ENCODE data around the gene RASSF8.

Gene RASSF8

DNA sequence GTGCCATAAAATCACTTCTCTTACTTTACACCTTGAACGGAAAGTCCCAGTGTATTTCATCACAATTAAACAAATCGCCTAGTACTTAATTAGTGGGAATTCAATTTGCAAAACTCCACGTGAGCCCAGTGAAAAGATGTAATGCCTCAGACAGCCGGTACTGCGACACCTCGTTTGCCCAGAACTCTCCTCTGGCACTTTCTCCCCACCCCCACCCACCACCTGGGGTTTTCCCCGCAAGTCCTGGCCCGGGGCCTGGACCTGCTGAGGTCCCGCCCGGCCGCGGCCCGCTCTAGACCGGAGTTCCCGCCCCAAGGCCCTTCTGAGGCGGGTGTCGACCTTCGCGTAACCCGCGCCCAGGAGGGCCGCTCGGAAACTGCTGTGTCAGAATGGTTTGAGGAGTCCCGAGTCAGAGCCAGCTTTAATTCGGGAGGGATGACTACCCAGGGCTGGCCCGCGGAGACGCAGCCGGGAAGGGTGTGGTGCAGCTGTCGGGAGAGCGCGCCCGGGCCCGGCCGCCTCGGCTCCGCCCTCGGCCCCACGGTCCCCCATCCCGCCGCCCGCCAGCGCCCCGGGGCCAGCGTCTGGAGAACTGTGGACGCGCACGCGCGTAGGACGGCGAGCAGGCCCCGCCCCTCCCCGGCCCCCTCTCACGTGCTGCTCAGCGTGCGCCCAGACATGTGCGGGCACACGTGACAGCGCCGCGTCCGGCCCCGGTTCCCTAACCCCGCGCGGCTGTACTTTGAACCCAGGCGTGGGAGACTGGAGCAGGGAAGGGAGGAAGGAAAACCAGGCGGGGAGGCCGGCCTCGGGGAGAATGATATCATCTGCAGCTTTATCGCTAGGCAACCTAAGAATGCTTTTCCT, 155.6 kb downstream of the RASSF8 start:
- DNase-seq = peak; percentile 87

GRCh38 chr12:26114720-26115401, 156.4 kb downstream of the RASSF8 start:
- no peak for DNase-seq

DNA sequence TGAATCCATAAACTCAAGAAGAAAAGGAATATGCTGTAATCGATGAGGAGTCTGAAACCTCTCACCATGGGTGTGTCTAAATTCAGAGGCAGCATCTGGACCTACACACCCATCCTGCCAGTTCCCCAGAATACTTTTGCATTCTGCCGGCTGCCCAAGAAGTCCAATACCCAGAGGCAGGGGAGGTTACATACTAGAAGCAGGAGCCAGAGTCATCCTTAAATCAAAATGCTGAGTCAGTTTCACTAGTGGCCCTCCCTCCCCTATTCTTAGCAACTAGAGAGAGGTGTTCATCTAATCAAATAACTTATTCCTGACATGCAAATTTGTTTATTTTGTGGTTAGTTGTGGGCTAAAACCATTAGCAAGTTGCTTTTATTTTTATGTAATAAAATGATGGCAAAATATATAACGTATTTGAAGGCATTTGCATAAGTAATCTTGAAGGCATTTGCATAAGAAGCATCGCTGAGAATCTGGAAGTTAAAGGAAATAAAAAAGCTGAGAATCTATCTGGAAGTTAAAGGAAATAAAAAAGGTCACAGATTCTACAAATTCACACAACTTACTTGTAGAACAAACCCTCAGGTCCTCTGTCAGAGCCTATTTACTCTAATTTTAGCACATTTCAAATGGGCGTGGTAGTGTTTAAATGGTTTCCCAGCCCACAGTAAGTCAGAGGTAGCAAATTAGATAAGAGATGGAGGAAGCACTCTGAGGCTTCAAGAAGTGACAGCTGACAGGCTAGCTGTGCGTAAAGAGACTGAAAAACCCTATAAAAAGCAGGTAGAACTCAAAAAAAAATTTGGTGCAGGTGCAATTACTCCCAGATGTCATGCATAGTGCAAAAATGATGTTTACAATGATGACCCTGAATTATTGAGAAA, 158.6 kb downstream of the RASSF8 start:
- peak; percentile 51 for DNase-seq

GRCh38 chr12:26118308-26118707, 159.8 kb downstream of the RASSF8 start:
- DNase-seq = no peak

- DNase-seq = peak; percentile 74
Observed at GRCh38 chr12:26119391-26119989, 161.0 kb downstream of the RASSF8 start.

DNA sequence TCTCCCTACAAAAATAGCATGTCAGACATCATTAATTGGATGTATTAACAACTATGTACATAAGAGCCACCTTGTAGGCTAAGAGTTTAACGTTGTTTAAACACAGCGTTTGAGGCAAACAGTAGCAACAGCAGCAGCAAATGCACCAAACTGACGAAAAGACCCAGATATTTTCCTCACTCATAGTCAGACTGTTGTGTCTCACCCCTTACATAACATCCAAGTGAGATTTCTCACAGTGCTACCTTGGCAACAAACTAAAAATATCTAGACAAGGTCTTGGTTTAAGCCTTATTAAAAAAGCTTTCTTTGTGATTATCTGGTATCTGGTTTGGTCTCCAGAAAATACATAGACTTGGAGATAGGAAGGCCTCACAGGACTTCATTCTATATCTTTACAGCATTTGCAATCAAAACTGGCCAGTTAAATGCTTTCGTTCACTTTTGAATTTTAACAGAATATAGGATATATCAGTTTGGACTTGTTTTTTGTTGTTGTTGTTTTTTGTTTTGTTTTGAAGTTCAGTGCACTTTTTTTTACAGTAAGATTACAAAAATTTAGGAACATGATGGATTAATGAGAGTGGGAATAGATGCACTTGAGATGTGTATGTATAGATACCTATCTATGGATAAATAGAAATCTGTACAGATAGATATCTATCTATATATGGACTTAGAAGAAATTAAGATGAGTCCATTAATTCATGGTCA, 162.2 kb downstream of the RASSF8 start:
- no peak for DNase-seq

DNA sequence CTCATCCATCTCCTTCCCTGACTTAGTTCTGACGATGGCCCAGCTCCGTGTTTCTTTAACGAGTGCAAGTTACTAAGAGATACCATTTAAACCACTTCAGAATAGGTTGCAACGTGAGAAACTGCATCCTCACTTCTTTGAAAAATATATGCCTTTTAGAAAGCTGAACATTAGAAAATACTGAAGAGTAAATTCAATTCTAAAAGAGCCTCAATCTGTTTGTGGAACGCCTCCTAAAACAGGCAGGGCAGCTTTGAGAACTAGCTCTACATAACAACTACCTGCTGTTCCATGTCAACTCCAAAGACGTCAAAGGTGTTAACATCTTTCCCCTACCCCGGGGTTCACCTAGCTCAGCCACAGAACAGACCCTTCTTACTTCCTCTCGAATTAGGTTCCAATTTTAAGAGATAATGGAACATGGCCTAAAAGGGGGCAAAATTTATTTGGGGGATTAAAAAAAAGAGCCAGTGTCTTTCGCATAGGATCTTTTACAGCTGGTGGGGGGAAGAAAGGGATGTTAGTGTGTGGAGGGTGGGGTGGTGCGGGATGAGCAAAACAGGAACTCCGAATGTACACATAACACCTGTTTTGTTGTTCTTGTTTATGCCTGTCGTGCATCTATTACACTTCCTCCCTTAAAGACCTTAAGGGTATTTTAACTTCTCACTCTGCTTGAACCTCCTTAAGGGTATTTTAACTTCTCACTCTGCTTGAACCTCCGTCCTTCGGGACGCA, 163.0 kb downstream of the RASSF8 start:
- peak; percentile 11 for DNase-seq

GRCh38 chr12:26122061-26122680, 163.7 kb downstream of the RASSF8 start:
- peak; percentile 56 for DNase-seq

DNA sequence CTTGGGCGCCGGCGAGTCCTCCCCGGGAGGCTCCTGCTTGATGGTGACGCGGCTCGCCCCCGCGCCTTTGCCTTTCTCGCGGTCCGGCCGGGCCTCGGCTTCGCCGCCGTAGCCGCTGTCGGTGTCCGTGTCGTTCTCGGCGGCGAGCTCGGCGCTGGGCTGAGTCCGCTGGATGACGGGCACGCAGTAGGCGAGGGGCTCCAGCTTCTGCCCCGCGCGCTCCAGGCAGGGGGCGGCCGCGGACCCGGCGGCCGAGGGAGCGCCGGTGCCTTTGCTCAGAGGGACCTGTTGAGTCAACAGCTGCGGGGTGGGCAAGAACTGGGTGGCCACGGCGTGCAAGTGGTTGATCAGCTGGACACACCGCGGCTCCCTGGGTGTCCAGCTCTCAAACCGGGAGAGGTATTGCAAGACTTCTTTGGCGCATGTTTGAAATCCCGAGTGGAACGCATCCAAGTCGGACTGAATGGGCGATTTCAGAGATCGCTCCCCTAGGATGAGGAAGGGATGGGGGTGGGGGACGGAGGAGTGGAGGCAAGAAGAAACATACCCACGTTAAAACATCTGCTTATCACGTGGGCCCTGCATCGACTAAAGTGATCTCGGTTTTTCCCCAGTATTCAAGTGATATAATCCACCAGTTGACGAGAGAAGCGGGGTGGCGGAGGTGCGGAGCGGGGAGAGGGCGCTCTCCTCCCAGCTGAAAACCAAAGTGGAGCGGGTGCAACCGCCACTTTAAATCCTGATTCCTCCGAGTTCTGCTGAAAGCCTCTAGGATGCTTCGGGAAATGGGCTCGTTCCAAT, 164.4 kb downstream of the RASSF8 start:
- peak; percentile 49 for DNase-seq

DNA sequence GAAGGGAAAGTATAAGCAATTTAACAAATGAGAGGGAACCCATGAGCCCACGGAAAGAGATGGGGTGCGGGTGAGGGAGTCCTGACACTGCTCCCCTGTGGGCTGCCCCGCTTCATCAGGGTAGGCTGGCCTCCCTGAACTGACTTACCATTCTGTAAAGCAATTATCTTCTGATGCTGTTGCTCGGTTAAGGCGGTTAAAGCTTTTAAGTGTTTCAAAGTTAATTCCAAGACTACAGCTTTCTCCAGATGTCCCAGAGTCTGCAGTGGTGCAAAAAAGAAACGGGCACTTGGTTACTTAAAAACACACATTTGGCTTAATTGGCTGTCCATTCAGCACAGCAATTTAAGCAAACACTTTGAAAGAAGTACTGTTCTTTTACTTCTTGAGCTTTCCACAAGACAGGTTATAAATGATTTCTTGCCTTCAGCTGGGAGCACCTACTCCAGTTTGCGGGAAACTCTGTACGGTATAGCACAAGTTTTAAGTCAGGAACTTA, 165.0 kb downstream of the RASSF8 start:
- DNase-seq = no peak

- peak; percentile 16 for DNase-seq
Observed at GRCh38 chr12:26124446-26125399, 166.2 kb downstream of the RASSF8 start, which contains the start of gene BHLHE41. TSS of gene BHLHE41 (minus strand) at chr12:26125037. CDS start at chr12:26124779, 258 bp downstream.

- DNase-seq = peak; percentile 35
Observed at GRCh38 chr12:26125400-26126339, 167.2 kb downstream of the RASSF8 start.

GRCh38 chr12:26126340-26127284, 168.1 kb downstream of the RASSF8 start:
- DNase-seq = peak; percentile 67

DNA sequence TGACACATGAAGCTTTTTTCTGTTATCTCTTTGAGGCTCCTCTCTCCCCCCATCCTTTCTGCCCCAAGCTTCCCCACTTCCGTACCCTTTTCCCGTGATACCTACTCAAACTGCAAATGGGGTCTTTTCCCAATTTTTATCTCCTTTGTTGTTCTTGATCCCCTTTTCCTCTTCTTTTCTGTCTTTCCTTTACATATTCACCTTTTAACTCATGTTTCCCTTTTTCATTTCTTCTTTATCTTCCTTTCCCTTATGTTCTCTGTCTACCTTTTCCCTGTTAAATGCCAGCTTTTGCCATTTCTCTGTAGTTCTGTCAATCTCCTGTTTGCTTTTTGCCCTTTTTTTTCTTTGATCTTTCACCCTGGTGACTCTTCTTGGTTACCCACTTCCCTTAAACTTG, 168.9 kb downstream of the RASSF8 start:
- DNase-seq = no peak

GRCh38 chr12:26128168-26128567, 169.7 kb downstream of the RASSF8 start:
- DNase-seq = no peak

Data from hematopoietic multipotent progenitor cell treated with erythropoietin and hydrocortisone succinate and interleukin-3 and kit ligand, for 6 days (in vitro differentiated cells).